Eye (tissue), 1 donor: ENCODE results near the gene ZCCHC2.
A peak's percentile ranks its signal among the peaks of the same experiment; 100 is the strongest.

Experiments
- DNase-seq: peaks from one replicate; pipeline ENCODE4 v3.0.0-alpha.2; 2015

ZCCHC2 gene

DNA sequence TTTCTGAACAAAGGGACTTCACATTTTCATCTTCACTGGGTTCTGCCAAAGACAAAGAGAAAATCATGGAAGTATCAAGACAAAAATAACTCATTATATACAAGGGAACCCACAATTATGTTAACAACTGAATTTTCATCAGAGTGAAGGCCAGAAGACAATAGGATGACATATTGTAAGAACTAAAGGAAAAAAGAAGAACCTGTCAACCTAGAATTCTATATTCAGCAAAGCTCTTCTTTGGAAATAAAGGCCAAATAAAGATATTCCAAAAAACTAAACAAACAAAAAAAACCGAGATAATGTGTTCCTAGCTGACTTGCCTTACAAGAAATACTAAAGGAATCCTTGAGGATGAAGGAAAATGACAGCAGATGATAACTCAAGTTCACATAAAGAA lies 10.3 kb upstream of the ZCCHC2 start:
- DNase-seq, result no peak

- no peak for DNase-seq
Observed at GRCh38 chr18:62512996-62513395, 9.8 kb upstream of the ZCCHC2 start.

- DNase-seq, result no peak
Observed at GRCh38 chr18:62514570-62514969, 8.3 kb upstream of the ZCCHC2 start.

GRCh38 chr18:62516242-62516641 lies 6.6 kb upstream of the ZCCHC2 start:
- no peak for DNase-seq

- no peak for DNase-seq
Observed at GRCh38 chr18:62518460-62519375, 4.1 kb upstream of the ZCCHC2 start.

- no peak for DNase-seq
Observed at GRCh38 chr18:62519684-62520083, 3.1 kb upstream of the ZCCHC2 start.

- DNase-seq, result no peak
Observed at GRCh38 chr18:62521082-62521481, 1.7 kb upstream of the ZCCHC2 start.

DNA sequence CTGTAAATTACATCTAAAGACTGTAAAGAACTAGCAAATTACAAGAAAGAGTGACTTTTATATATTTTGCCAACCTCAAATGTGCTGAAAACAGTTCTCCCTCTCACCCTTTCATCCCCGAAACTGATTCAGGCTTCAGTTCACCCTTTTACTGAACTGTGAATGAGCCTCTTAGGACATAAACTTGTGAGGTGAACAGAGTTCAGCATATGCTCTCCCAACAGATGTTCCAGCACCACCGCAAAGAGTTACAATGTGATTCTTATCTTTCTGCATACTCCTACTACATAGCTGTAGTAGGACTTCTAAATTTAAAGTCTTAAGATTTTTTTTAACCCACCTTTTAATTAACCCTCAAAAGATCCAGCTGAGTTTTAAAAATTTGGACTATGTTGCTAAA lies 1.2 kb upstream of the ZCCHC2 start:
- no peak for DNase-seq

- no peak for DNase-seq
Observed at GRCh38 chr18:62522178-62522503, 684 bp upstream of the ZCCHC2 start.

DNA sequence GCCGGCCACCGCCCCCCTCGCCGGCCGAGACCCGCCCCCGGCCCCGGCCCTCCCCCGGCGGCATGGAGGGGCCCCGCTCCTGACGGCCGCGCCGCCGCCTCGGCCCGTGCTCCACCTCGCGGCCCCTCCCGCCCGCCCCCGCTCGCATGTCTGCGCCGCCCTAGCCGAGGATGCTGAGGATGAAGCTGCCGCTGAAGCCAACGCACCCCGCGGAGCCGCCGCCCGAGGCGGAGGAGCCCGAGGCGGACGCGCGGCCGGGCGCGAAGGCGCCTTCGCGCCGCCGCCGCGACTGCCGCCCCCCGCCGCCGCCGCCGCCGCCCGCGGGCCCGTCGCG lies 397 bp downstream of the ZCCHC2 start:
- DNase-seq, result no peak

GRCh38 chr18:62523631-62524439 lies 1.0 kb downstream of the ZCCHC2 start:
- DNase-seq, result peak; percentile 86

GRCh38 chr18:62524440-62525200 lies 1.8 kb downstream of the ZCCHC2 start:
- peak; percentile 84 for DNase-seq

- peak; percentile 30 for DNase-seq
Observed at GRCh38 chr18:62525608-62526007, 2.8 kb downstream of the ZCCHC2 start.

- DNase-seq, result peak; percentile 90
Observed at GRCh38 chr18:62526098-62527025, 3.5 kb downstream of the ZCCHC2 start.

DNA sequence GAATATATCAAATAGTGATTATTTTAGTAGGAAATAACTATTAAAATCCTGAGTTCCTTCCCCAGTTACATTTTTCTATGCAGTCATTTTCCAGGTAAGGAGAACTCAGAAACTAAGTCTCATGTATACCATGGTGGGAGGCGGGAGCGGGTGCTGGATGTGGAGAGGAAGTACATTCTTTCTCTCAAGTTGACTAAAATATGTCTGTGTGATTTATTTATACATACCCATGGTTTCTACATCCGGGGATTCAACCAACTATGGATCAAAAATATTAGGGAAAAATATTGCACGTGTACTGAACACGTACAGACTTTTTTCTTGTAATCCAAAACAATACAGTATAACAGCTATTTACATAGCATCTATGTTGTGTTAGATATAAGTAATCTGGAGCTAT lies 6.8 kb downstream of the ZCCHC2 start:
- DNase-seq, result no peak

DNA sequence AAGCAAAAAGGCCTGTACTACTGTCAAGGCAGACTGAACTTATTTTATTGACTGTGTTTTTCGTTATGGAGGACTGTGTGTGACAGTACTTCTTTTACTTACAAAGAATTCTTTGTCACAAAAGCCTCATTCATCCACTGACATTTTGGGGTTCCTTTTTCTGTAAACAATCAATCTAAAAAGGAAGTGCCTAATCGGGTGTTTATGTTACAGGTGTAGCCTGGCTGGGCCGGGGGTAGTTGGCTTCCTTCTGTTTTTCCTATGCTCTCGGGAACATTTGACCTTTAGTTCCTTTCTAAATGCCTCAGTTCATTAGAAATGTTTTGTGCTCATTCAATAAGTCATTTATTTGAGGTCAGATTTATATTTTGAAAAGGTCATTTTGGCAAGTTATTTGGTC lies 8.3 kb downstream of the ZCCHC2 start:
- no peak for DNase-seq

GRCh38 chr18:62531931-62532330 lies 9.1 kb downstream of the ZCCHC2 start:
- DNase-seq, result no peak

DNA sequence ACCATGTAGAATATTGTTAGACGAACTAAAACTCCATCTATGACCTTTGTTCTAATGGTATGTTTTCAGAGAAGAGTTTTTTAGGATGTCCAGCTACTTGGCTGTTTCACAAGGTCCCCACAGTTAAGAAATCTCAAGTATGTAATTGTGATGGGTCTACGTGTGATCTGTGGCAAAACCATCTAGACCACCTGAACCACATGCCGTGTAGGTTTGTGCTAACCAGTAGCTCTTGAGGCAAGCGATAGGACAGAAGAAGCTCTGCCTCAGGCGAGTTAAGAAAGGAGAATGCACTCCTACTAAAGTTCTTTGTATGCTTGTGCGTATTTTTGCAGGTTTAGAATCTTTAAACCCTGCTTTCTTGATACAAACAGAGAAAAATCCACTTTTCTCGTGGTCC lies 13.2 kb downstream of the ZCCHC2 start:
- no peak for DNase-seq

DNA sequence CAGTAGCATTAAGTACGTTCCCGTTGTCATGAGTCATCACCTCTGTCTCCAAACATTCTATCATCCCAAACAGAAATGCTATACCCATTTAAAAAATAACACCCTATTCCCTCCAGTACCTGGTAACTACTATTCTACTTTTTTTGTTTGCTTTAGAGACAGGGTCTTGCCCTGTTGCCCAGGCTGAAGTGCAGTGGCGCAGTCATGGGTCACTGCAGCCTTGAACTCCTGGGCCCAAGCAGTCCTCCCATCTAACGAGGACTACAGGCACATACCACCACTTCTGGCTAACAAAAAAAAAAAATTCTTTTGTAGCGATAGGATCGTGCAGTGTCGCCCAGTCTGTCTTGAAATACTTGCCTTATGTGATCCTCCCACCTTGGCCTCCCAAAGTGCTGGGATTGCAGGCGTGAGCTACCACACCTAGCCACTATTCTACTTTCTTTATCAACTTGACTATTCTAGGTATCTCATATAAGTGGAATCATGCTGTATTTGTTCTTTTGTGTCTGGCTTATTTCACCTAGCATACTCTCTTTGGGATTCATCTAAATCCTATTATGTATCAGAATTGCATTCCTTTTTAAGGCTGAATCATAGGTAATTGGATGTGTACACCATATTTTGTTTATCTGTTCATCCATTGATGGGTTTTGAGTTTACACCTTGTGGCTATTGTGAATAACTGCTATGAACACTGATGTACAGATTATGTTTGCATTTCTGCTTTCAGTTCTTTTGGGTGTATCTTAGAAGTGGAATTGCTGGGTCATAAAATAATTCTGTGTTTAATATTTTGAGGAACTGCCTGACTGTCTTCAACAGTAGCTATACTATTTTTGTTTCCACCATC lies 14.4 kb downstream of the ZCCHC2 start:
- DNase-seq, result no peak

DNA sequence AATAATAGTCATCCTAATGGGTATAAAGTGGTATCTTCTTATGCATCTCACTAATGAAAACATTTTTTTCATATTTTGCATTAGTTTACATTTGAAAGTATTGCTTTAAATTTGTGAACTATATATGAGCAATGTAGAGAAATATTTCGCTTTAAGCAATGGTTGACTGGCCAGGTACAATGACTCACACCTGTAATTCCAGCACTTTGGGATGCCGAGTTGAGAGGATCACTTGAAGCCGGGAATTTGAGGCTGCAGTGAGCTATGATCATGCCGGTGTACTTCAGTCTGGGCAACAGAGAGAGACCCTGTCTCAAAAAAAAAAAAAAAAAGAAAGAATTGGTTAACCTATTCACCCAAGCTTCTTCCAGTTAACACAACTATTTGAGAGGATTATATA lies 15.1 kb downstream of the ZCCHC2 start:
- no peak for DNase-seq

GRCh38 chr18:62538881-62539280 lies 16.1 kb downstream of the ZCCHC2 start:
- no peak for DNase-seq
